Fibroblast of the aortic adventitia (primary cell): ENCODE results near the gene BLACAT1. TPM values are rescaled to one million over a fixed set of nuclear protein-coding genes. Genes with fewer than 3 reads are reported as not detected.

Experiments used
- DNase-seq: peaks from one replicate; pipeline ENCODE4 v3.0.0-alpha.2; 2010; ENCODE audit warnings: low read depth
- H3K4me3 ChIP-seq: 2 replicates; pipeline ENCODE4 v1.5.1; 2011; ENCODE audit warnings: low read depth, mild to moderate bottlenecking, control low read depth, low read length, moderate library complexity
- CTCF ChIP-seq: IDR thresholded peaks from 2 replicates; pipeline ENCODE4 v1.5.1; 2011; ENCODE audit warnings: mild to moderate bottlenecking, low read length, control low read depth, inconsistent platforms; ENCODE audit not compliant: insufficient read depth
- total RNA-seq: library from RNA; depleted of rRNA; stranded (reverse); fragments of >200 nt; gene quantifications from 2 replicates; pipeline ENCODE4 v1.2.3, GENCODE V29; 2012; ENCODE audit warnings: low replicate concordance

Gene BLACAT1
- total RNA-seq, 1 donor: 0.09 TPM

GRCh38 chr1:205477759-205478247 is 22.0 kb upstream of the BLACAT1 start:
- no peak for TF ChIP-seq CTCF
- H3K4me3 ChIP-seq: no peak overlapping the region
- DNase-seq: peak; percentile 60

- H3K4me3 ChIP-seq: no peak overlapping the region
- no peak for TF ChIP-seq CTCF
- no peak for DNase-seq
These were observed 21.4 kb upstream of the BLACAT1 start for GRCh38 chr1:205477121-205477758.

GRCh38 chr1:205476648-205477047 is 20.8 kb upstream of the BLACAT1 start:
- H3K4me3 ChIP-seq: no peak overlapping the region
- DNase-seq: no peak
- TF ChIP-seq CTCF: no peak

DNA sequence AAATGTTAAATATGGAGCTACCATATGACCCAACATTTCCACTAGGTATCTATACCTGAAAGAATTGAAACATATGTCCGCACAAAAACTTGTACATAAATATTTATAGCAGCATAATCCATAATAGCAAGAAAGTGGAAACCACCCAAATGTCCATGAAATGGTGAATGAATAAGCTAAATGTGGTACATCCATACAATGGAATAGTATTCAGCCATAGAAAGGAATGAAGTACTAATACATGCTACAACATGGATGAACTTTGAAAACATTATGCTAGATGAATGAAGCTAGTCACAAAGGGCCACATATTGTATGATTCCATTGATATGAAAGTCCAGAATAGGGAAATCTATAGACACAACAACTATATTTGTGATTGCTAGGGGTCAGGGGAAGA is 20.0 kb upstream of the BLACAT1 start:
- no peak for TF ChIP-seq CTCF
- H3K4me3 ChIP-seq: no peak overlapping the region
- DNase-seq: no peak

GRCh38 chr1:205474571-205474970 is 18.7 kb upstream of the BLACAT1 start:
- no peak for TF ChIP-seq CTCF
- no peak for DNase-seq
- no peak overlapping the region for H3K4me3 ChIP-seq

DNA sequence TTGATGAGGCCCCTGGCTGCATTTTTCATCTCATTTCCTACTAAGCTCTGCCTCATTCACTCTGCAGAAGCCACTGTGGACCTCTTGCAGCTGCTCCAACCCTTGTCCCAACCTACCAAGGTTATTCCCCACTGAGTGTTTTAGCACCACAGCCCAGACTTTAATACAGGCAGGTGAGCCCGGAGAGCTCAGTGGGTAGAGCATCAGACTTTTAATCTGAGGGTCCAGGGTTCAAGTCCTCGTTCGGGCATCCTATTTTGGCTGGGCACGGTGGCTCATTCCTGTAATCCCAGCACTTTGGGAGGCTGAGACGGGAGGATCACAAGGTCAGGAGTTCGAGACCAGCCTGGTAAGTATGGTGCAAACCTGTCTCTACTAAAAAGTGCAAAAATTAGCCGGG is 18.1 kb upstream of the BLACAT1 start:
- TF ChIP-seq CTCF: no peak
- no peak for DNase-seq
- H3K4me3 ChIP-seq: no peak overlapping the region

DNA sequence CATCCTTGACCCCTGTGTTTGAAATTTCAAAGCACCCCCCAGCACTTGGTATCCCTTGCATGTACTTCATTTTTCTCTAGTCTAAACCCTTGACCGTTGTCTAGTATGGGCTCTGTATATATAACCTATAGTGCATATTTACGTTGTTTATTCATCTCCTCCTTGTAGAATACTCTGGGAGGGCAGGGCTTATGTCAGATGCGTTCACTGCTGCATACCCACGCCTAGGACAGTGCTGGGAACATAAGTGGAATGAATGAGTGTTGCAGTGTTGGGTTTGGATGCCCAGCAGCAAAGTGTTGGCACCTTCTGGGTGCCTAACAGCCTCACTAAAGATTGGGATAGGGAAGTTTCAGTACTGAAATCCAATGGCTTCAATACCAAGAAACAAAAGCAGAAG is 17.6 kb upstream of the BLACAT1 start:
- H3K4me3 ChIP-seq: no peak overlapping the region
- no peak for TF ChIP-seq CTCF
- no peak for DNase-seq
